Astrocyte of the cerebellum (primary cell): Measurements from ENCODE around the gene DENND5B.
"Not testable (repeated sequence)": the region's sequence is repeated elsewhere in the genome, so short reads cannot be mapped to it uniquely, and the experiment has no call there.

ENCODE experiments used
- DNase-seq: peaks from one replicate; pipeline ENCODE4 v3.0.0-alpha.2; 2011; ENCODE audit warnings: low read depth
- H3K4me3 ChIP-seq: 2 replicates; pipeline ENCODE4 v1.5.1; 2011; ENCODE audit warnings: mild to moderate bottlenecking, low read depth, low read length, moderate library complexity
- in situ Hi-C: cut with HindIII; loops from 2 replicates; pipeline ENCODE4 v1.10.0; 2017; ENCODE audit warnings: low sequenced_read_pairs
- TF ChIP-seq, protein P1 (sequence below): IDR thresholded peaks from 2 replicates; pipeline ENCODE4 v1.5.1; 2012; ENCODE audit warnings: low read length, low read depth, moderate library complexity, mild to moderate bottlenecking; ENCODE audit errors: missing control alignments

The DENND5B gene

DNA sequence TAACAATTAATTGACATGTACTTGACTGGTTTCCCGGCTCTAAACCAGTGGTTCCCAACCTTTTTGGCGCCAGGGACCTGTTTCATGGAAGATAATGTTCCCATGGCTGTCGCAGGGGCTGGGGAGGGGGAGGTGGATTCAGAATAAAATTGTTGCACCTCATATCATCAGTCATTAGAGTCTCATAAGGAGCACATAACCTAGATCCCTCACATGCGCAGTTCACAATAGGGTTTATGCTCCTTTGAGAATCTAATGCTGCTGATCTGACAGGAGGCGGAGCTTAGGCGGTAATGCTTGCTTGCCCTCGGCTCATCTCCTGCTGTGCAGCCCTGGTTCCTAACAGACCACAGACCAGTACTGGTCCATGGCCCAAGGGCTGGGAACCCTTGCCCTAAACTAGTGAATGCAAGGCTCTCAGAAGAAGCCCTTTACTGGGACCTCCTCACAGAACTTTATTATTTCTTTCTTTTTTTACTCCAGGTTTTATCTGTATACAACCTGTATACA is 178.6 kb downstream of the DENND5B start:
- H3K4me3 ChIP-seq: no peak overlapping the region
- TF ChIP-seq, protein P1, sequence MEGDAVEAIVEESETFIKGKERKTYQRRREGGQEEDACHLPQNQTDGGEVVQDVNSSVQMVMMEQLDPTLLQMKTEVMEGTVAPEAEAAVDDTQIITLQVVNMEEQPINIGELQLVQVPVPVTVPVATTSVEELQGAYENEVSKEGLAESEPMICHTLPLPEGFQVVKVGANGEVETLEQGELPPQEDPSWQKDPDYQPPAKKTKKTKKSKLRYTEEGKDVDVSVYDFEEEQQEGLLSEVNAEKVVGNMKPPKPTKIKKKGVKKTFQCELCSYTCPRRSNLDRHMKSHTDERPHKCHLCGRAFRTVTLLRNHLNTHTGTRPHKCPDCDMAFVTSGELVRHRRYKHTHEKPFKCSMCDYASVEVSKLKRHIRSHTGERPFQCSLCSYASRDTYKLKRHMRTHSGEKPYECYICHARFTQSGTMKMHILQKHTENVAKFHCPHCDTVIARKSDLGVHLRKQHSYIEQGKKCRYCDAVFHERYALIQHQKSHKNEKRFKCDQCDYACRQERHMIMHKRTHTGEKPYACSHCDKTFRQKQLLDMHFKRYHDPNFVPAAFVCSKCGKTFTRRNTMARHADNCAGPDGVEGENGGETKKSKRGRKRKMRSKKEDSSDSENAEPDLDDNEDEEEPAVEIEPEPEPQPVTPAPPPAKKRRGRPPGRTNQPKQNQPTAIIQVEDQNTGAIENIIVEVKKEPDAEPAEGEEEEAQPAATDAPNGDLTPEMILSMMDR: no peak
- in situ Hi-C loops: no loop called here
- no peak for DNase-seq

DNA sequence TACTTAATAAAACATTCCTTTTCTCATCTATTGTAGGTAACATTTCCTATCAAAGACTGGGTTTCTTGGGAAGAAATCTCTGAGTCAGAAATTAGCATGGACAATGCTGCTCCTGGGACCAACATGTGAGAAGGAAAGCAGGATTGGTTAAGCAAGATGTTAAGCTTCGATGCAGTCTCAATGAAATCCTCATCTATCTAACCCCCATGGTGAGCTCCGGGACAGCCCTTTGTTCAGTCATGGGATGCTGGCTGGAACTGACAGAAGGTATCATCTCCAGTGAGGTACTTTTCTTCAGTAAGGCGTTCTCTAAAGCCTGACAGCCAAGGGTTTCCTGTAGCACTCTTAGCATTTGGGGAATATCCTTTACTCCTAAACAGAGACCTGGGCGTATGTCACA is 182.2 kb downstream of the DENND5B start:
- in situ Hi-C loops: no loop called here
- no peak overlapping the region for H3K4me3 ChIP-seq
- TF ChIP-seq, protein P1: no peak

DNA sequence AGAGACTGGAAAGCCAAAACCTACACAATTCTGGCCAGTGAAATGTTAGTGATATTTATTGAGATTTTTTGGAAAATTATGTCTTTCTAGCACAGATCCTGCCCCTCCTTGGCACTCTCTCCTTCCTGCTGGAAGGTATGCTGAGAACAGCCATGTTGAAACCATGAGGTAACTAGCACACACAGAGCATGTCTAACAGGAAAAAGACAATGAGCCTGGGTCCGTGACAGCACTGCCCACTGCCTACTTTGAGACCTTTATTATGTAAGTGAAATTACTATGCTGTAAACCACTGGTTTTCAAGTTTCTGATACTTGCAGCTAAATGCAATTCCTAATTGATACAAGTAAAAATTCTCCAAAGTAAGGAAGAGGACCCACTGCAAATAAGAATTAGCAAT is 183.4 kb downstream of the DENND5B start:
- TF ChIP-seq, protein P1: no peak
- H3K4me3 ChIP-seq: no peak overlapping the region
- no peak for DNase-seq
- in situ Hi-C loops: no loop called here

More for the DNA sequence above, 182.2 kb downstream of the DENND5B start:
- DNase-seq: no peak

DNA sequence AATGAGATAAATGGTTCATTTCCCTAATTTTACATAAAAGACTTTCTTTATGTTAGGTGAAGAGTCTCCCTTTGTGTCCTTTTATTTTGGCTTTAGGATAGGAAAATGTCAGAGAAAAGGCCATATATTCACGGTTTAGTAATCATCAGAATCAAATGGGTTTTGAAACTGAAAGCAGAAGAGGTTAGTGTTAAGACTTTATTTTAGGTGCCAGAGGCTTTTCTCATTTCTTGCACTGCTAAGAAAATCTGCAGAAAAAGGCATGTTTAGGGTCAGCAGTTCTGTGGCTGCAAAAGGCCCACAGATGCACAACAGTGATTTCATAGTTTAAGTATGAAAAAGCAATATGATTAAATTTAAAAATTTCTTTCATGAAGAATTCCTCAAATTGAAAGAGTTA is 184.6 kb downstream of the DENND5B start:
- DNase-seq: no peak
- H3K4me3 ChIP-seq: no peak overlapping the region
- TF ChIP-seq, protein P1: no peak
- in situ Hi-C loops: no loop called here

DNA sequence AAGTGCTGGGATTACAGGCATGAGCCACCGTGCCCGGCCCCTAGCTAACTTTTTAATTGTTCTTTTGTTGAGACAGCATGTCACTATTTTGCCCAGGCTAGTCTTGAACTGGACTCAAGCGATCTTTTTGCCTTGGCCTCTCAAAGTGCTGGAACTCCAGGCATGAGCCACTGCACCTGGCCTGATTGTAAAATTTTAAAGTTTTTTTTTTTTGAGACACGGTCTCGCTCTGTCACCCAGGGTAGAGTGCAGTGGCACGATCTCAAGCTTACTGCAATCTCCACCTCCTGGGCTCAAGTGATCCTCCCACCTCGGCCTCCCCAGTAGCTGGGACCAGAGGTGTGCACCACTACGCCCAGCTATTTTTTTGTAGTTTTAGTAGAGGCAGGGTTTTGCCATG is 185.9 kb downstream of the DENND5B start:
- in situ Hi-C loops: no loop called here
- TF ChIP-seq, protein P1: no peak
- no peak for DNase-seq
- no peak overlapping the region for H3K4me3 ChIP-seq

DNA sequence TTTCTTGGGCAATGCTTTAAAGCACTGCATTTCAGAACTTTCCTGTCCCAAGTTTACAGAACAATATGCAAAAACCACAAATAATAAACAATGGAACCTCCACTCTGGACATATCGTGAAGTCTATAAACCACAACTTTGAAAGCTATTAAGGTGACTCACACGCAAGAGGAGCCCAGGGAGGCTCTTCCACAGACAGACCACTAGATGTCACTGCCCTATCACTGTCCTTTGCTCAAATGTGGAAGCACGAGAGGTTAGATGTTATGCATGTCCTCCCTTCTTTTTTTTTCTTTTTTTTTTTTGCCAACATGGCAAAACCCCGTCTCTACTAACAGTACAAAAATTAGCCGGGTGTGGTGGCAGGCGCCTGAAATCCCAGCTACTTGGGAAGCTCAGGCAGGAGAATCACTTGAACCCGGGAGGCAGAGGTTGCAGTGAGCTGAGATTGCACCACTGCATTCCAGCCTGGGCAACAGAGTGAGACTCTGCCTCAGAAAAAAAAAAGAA is 187.8 kb downstream of the DENND5B start:
- in situ Hi-C loops, H3K4me3 ChIP-seq: not testable (repeated sequence)
- TF ChIP-seq, protein P1: peak; percentile 91
- DNase-seq: peak; percentile 93
